ENCODE measurements around the gene CCL3. TPM values are rescaled to one million over a fixed set of nuclear protein-coding genes. Genes with fewer than 3 reads are reported as not detected.

CCL3 gene
- total RNA-seq, 1 experiment from 2014 or later = 0.98 TPM

- POLR2A ChIA-PET = interaction anchor here (1.3 to 1.4 kb wide), 2 partner anchors 9 to 15 kb away, joined by 3 read pairs; no protein-coding TSS in a partner anchor
- TF ChIP-seq YY1 (IDR thresholded peaks at IDR 0.05; ENCODE audit: extremely low read depth, insufficient replicate concordance, low read depth, low read length) (no peak), RAD21 (IDR thresholded peaks at IDR 0.05; ENCODE audit: low read depth) (no peak), REST (IDR thresholded peaks at IDR 0.05; ENCODE audit: low read depth) (no peak), CEBPB (IDR thresholded peaks at IDR 0.05; ENCODE audit: low read depth) (no peak), CTCF (IDR thresholded peaks at IDR 0.05 in 2 of 3, conservative IDR thresholded peaks at IDR 0.05 in 1 of 3; ENCODE audit: borderline replicate concordance in 1 of 3, insufficient read depth in 1 of 3, low read depth in 2 of 3, low read length in 2 of 3) (no peak)
- intact Hi-C loops (cut with micrococcal nuclease) = no loop called here
Observed at GRCh38 chr17:36133602-36134236, 43.8 kb upstream of the CCL3 start.

More at GRCh38 chr17:36133602-36134236, 43.8 kb upstream of the CCL3 start:
- Histone ChIP-seq H3K27me3 (ENCODE audit: insufficient read depth, low read length) (0 out of 2 replicates have a peak, but pooled peaks cover 7% of the 10 kb centered on the region), H3K36me3 (ENCODE audit: control insufficient read depth in 1 of 2, insufficient read depth in 2 of 2, low read length in 2 of 2) (no peaks in the 10 kb centered on the region), H3K9me3 (ENCODE audit: control insufficient read depth in 1 of 2, insufficient read depth in 1 of 2, low read depth in 1 of 2, low read length in 2 of 2) (no peaks in the 10 kb centered on the region), H4K20me1 (ENCODE audit: insufficient read depth) (no peaks in the 10 kb centered on the region), H3K4me1 (ENCODE audit: control insufficient read depth in 1 of 2, insufficient read depth in 2 of 2, low read length in 2 of 2) (no peaks in the 10 kb centered on the region), H3K9me2 (ENCODE audit: insufficient read depth) (no peaks in the 10 kb centered on the region), H2AFZ (ENCODE audit: low read depth, low read length, poor library complexity, severe bottlenecking) (no peak overlapping the region), H3K4me2 (ENCODE audit: low read length) (no peak overlapping the region), H3K4me3 (replicated peaks in 1 of 2; ENCODE audit: low read depth in 1 of 2, low read length in 2 of 2) (no peak overlapping the region), H3K27ac (ENCODE audit: low read depth, low read length) (no peak overlapping the region), H3K9ac (ENCODE audit: low read length) (no peak overlapping the region), H3K79me2 (ENCODE audit: insufficient read depth, low read length) (no peaks in the 10 kb centered on the region)
- no TSS peak for BruUV-seq (replicated peaks)
- CTCF ChIA-PET = interaction anchor here (1.1 to 3.3 kb wide), 5 partner anchors 8 to 158 kb away, joined by 3 to 37 read pairs (median 3); no protein-coding TSS in a partner anchor
- ATAC-seq (no peak), DNase-seq (ENCODE audit: low read depth, low spot score) (no peak)
- RAD21 ChIA-PET (ENCODE audit: low non-redundant PET in 1 of 2, low total read pairs in 2 of 2, uncharacterized antibody in 2 of 2, unreplicated experiment in 2 of 2) = interaction anchor here in 1 of 2 experiments (1.5 kb wide), 1 partner anchor 15 kb away, joined by 4 read pairs; no protein-coding TSS in a partner anchor
